ENCODE measurements around the gene GDF7.

DNA sequence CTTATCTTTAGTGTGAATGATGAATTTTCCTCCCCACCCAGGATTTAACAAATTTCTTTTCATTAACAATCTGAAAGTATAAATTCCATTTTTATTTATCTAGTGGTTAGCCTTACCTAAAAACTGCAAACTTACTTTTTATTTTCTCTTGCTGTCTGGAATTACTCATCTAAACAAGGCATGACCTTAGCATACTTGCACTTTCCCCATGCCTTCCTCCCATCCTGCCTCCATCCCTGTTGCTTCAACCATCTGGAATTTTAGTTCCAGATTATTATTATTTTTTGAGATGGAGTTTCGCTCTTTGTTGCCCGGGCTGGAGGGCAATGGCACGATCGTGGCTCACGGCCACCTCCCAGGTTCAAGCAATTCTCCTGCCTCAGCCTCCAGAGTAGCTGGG, 35.6 kb downstream of the GDF7 start:
- TF ChIP-seq, protein P1, sequence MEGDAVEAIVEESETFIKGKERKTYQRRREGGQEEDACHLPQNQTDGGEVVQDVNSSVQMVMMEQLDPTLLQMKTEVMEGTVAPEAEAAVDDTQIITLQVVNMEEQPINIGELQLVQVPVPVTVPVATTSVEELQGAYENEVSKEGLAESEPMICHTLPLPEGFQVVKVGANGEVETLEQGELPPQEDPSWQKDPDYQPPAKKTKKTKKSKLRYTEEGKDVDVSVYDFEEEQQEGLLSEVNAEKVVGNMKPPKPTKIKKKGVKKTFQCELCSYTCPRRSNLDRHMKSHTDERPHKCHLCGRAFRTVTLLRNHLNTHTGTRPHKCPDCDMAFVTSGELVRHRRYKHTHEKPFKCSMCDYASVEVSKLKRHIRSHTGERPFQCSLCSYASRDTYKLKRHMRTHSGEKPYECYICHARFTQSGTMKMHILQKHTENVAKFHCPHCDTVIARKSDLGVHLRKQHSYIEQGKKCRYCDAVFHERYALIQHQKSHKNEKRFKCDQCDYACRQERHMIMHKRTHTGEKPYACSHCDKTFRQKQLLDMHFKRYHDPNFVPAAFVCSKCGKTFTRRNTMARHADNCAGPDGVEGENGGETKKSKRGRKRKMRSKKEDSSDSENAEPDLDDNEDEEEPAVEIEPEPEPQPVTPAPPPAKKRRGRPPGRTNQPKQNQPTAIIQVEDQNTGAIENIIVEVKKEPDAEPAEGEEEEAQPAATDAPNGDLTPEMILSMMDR (IDR thresholded peaks at IDR 0.05; ENCODE audit: control extremely low read depth in 1 of 3, insufficient read depth in 1 of 3, low read depth in 1 of 3, low read length in 3 of 3), result no peak
- TF ChIP-seq SP1 (IDR thresholded peaks at IDR 0.05; ENCODE audit: low read depth, low read length), result no peak
- no peak for TF ChIP-seq EZH2 (IDR thresholded peaks at IDR 0.05; ENCODE audit: low read depth, low read length, severe bottlenecking)
- no peak for TF ChIP-seq RFX5 (IDR thresholded peaks at IDR 0.05; ENCODE audit: borderline replicate concordance, low read depth, low read length)
- no peak for TF ChIP-seq ATF3 (IDR thresholded peaks at IDR 0.05; ENCODE audit: insufficient read depth, low read depth, low read length)
- no peak for TF ChIP-seq RAD21 (IDR thresholded peaks at IDR 0.05 in 1 of 2, conservative IDR thresholded peaks at IDR 0.05 in 1 of 2; ENCODE audit: low read depth in 2 of 2, low read length in 2 of 2)
- no peak for TF ChIP-seq EGR1 (IDR thresholded peaks at IDR 0.05; ENCODE audit: borderline replicate concordance, low read depth, low read length)

Measured in H1 (cell line).